ENCODE data around the gene FARP1.
A peak's percentile ranks its signal among the peaks of the same experiment; 100 is the strongest.

FARP1 gene

GRCh38 chr13:98489446-98490194, 346.7 kb downstream of the FARP1 start:
- H3K4me3 ChIP-seq = no peak overlapping the region
- H3K27ac ChIP-seq = no peak overlapping the region
- no peaks in the 10 kb centered on the region for H3K36me3 ChIP-seq (ENCODE audit: insufficient read depth, low read length)
- H3K9ac ChIP-seq (ENCODE audit: insufficient read length) = no peak overlapping the region
- no peak for DNase-seq (ENCODE audit: low read depth, low spot score)
- H3K9me3 ChIP-seq (ENCODE audit: low read depth, low read length) = no peaks in the 10 kb centered on the region
- TF ChIP-seq FOXP2 (optimal IDR thresholded peaks at IDR 0.05; ENCODE audit: control extremely low read depth, extremely low read length, insufficient read depth) (no peak), POLR2AphosphoS5 (IDR thresholded peaks at IDR 0.05; ENCODE audit: borderline replicate concordance, low read depth, low read length) (no peak), EZH2 (IDR thresholded peaks at IDR 0.05) (no peak)

DNA sequence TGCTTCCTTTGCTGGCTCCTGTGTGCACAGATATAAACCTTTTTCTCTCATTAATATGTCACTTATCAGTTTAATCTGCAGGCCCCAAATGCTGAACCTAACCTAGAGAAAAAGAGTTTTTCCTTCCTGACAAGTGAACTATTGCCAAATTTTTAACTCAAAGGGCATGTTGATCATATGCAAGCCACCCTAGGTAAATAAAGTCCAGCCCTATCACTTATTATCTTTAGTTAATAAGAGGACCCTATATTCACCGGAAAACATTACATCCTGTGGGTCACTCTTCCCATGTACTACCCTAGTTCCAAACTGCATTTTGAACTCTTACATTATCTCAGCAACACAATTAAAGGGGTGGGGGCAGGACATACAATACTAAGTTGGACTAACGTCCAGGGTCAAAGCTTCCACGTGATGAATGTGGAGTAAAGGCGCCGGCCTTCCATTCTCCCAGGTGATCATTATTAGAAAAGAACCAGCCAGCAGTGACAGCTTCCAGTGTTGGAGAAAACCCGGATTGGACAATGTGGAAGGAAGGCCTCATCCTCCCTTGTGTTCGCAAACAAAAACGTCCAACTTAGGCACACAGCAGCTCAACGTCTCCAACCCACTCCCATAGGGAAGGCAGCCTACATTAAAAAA, 347.4 kb downstream of the FARP1 start:
- H3K27ac ChIP-seq = no peak overlapping the region

GRCh38 chr13:98490866-98491265, 348.0 kb downstream of the FARP1 start:
- DNase-seq (ENCODE audit: low read depth, low spot score) = no peak
- Histone ChIP-seq H3K27ac (no peak overlapping the region), H3K36me3 (ENCODE audit: insufficient read depth, low read length) (no peaks in the 10 kb centered on the region), H3K9me3 (ENCODE audit: low read depth, low read length) (no peaks in the 10 kb centered on the region), H3K4me3 (no peak overlapping the region), H3K9ac (ENCODE audit: insufficient read length) (no peak overlapping the region)
- TF ChIP-seq EZH2 (IDR thresholded peaks at IDR 0.05) (no peak), FOXP2 (optimal IDR thresholded peaks at IDR 0.05; ENCODE audit: control extremely low read depth, extremely low read length, insufficient read depth) (no peak), POLR2AphosphoS5 (IDR thresholded peaks at IDR 0.05; ENCODE audit: borderline replicate concordance, low read depth, low read length) (no peak)

More for the DNA sequence above, 347.4 kb downstream of the FARP1 start:
- Histone ChIP-seq H3K9ac (ENCODE audit: insufficient read length) (no peak overlapping the region), H3K4me3 (no peak overlapping the region), H3K36me3 (ENCODE audit: insufficient read depth, low read length) (no peaks in the 10 kb centered on the region), H3K9me3 (ENCODE audit: low read depth, low read length) (no peaks in the 10 kb centered on the region)
- DNase-seq (ENCODE audit: low read depth, low spot score) = no peak
- no peak for TF ChIP-seq FOXP2 (optimal IDR thresholded peaks at IDR 0.05; ENCODE audit: control extremely low read depth, extremely low read length, insufficient read depth)
- no peak for TF ChIP-seq EZH2 (IDR thresholded peaks at IDR 0.05)
- no peak for TF ChIP-seq POLR2AphosphoS5 (IDR thresholded peaks at IDR 0.05; ENCODE audit: borderline replicate concordance, low read depth, low read length)

DNA sequence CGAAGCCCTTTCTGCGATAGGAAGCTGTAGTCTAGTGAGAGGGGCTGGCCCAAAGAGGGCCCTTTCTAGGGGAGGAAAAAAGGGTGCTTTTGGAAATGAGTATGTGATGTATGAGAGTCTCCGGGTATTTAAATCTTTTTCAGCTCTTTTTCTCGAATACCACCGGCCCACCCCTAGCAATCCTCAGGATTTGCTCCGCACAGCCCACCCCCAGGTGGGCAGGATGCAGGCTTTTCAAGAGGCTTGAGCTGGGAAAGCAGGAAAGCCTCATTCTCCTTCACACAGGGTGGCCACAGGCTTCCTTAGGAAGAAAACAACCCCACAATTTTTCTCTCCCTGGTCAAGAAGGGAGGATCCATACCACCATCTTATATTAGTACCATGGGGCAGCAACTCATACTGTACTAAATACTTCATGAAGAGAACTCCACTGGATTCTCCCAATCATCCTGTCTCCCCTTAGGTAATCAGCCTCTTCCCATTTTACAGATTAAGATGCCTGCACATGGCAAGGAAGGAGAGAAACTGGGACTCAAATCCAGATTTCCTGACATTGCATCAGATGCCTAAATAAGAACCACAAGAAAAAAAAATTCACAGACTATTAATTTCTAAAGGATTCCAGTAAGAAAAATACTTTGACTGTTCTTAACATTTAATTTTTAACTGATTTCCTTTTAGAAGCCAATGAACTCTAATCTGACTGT, 349.6 kb downstream of the FARP1 start:
- Histone ChIP-seq H3K27ac (peak overlapping the region; percentile 87), H3K9me3 (ENCODE audit: low read depth, low read length) (no peaks in the 10 kb centered on the region), H3K9ac (ENCODE audit: insufficient read length) (peak overlapping the region; percentile 58), H3K4me3 (no peak overlapping the region), H3K36me3 (ENCODE audit: insufficient read depth, low read length) (no peaks in the 10 kb centered on the region)
- TF ChIP-seq POLR2AphosphoS5 (IDR thresholded peaks at IDR 0.05; ENCODE audit: borderline replicate concordance, low read depth, low read length) (no peak), FOXP2 (optimal IDR thresholded peaks at IDR 0.05; ENCODE audit: control extremely low read depth, extremely low read length, insufficient read depth) (no peak), EZH2 (IDR thresholded peaks at IDR 0.05) (no peak)
- DNase-seq (ENCODE audit: low read depth, low spot score) = no peak

GRCh38 chr13:98493042-98493712, 350.3 kb downstream of the FARP1 start:
- Histone ChIP-seq H3K27ac (peak overlapping the region; percentile 87), H3K4me3 (no peak overlapping the region), H3K9ac (ENCODE audit: insufficient read length) (peak overlapping the region; percentile 58), H3K36me3 (ENCODE audit: insufficient read depth, low read length) (no peaks in the 10 kb centered on the region; the same call in 1 of the 2 replicates), H3K9me3 (ENCODE audit: low read depth, low read length) (no peaks in the 10 kb centered on the region)
- TF ChIP-seq POLR2AphosphoS5 (IDR thresholded peaks at IDR 0.05; ENCODE audit: borderline replicate concordance, low read depth, low read length) = no peak
- TF ChIP-seq EZH2 (IDR thresholded peaks at IDR 0.05) = no peak
- TF ChIP-seq FOXP2 (optimal IDR thresholded peaks at IDR 0.05; ENCODE audit: control extremely low read depth, extremely low read length, insufficient read depth) = no peak
- DNase-seq (ENCODE audit: low read depth, low spot score) = no peak

DNA sequence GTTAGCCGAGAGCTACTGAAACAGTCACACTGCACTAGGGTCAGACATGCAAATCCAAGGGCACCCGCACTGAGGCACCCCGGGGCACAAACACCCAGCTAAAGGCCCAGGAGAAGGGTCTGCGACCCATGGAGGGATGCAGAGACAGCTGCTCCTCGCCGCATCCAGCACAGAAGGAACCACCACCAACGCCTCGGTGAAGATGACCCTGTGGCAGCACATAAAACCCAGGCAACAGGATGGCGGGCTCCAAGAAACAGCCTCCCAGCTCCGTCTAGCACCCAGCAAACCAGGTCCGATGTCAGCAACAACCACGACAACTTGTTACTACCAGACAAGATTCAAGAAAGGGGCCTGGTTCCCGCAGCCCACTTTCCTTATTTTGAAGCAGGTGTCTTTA, 351.9 kb downstream of the FARP1 start:
- Histone ChIP-seq H3K27ac (peak overlapping the region; percentile 90), H3K36me3 (ENCODE audit: insufficient read depth, low read length) (no peaks in the 10 kb centered on the region; the same call in 1 of the 2 replicates), H3K9ac (ENCODE audit: insufficient read length) (no peak overlapping the region), H3K4me3 (peak overlapping the region; percentile 62; the same call in 1 of the 2 replicates), H3K9me3 (ENCODE audit: low read depth, low read length) (no peaks in the 10 kb centered on the region)
- DNase-seq (ENCODE audit: low read depth, low spot score) = no peak
- TF ChIP-seq FOXP2 (optimal IDR thresholded peaks at IDR 0.05; ENCODE audit: control extremely low read depth, extremely low read length, insufficient read depth) = no peak
- TF ChIP-seq POLR2AphosphoS5 (IDR thresholded peaks at IDR 0.05; ENCODE audit: borderline replicate concordance, low read depth, low read length) = no peak
- TF ChIP-seq EZH2 (IDR thresholded peaks at IDR 0.05) = no peak

GRCh38 chr13:98495627-98496478, 353.0 kb downstream of the FARP1 start:
- Histone ChIP-seq H3K4me3 (peak overlapping the region; percentile 62), H3K9ac (ENCODE audit: insufficient read length) (peak overlapping the region; percentile 20)

More at GRCh38 chr13:98495627-98496478, 353.0 kb downstream of the FARP1 start:
- Histone ChIP-seq H3K27ac (peak overlapping the region; percentile 90), H3K36me3 (ENCODE audit: insufficient read depth, low read length) (no peaks in the 10 kb centered on the region; the same call in 1 of the 2 replicates), H3K9me3 (ENCODE audit: low read depth, low read length) (no peaks in the 10 kb centered on the region)
- no peak for TF ChIP-seq FOXP2 (optimal IDR thresholded peaks at IDR 0.05; ENCODE audit: control extremely low read depth, extremely low read length, insufficient read depth)
- TF ChIP-seq POLR2AphosphoS5 (IDR thresholded peaks at IDR 0.05; ENCODE audit: borderline replicate concordance, low read depth, low read length) = no peak
- TF ChIP-seq EZH2 (IDR thresholded peaks at IDR 0.05) = no peak
- DNase-seq (ENCODE audit: low read depth, low spot score) = no peak

Data from SK-N-MC (cell line).